ENCODE data around the gene RGL4.

- TF ChIP-seq POLR2A (IDR thresholded peaks at IDR 0.05) (no peak), CTCF (IDR thresholded peaks at IDR 0.05) (no peak)
Observed at GRCh38 chr22:23712256-23712655, 21.4 kb downstream of the RGL4 start.
